ENCODE measurements around the gene AQP2.

Gene AQP2

GRCh38 chr12:49948866-49949845 is 1.4 kb upstream of the AQP2 start:
- Mint-ChIP-seq H3K4me1 (peaks cover 28% of the 10 kb centered on the region), H3K36me3 (ENCODE audit: low read depth) (no peaks in the 10 kb centered on the region), H3K9me3 (no peaks in the 10 kb centered on the region), H3K4me3 (no peak overlapping the region), H3K27ac (no peak overlapping the region), H3K27me3 (ENCODE audit: low read depth, poor library complexity) (peaks cover 22% of the 10 kb centered on the region)
- no peak for DNase-seq
- no peak for TF ChIP-seq CTCF (IDR thresholded peaks at IDR 0.05)

- no peak for DNase-seq
- H3K9me3 Mint-ChIP-seq, result no peaks in the 10 kb centered on the region
- peaks cover 22% of the 10 kb centered on the region for H3K27me3 Mint-ChIP-seq (ENCODE audit: low read depth, poor library complexity)
- TF ChIP-seq CTCF (IDR thresholded peaks at IDR 0.05), result no peak
- no peak overlapping the region for H3K27ac Mint-ChIP-seq
- H3K4me3 Mint-ChIP-seq, result no peak overlapping the region
- H3K36me3 Mint-ChIP-seq (ENCODE audit: low read depth), result no peaks in the 10 kb centered on the region
- peaks cover 35% of the 10 kb centered on the region for H3K4me1 Mint-ChIP-seq
Measured at GRCh38 chr12:49949866-49950265, 671 bp upstream of the AQP2 start.

- Mint-ChIP-seq H3K4me3 (no peak overlapping the region), H3K4me1 (peaks cover 26% of the 10 kb centered on the region), H3K27me3 (ENCODE audit: low read depth, poor library complexity) (peaks cover 28% of the 10 kb centered on the region), H3K27ac (no peak overlapping the region), H3K36me3 (ENCODE audit: low read depth) (no peaks in the 10 kb centered on the region), H3K9me3 (no peaks in the 10 kb centered on the region)
- no peak for DNase-seq
- TF ChIP-seq CTCF (IDR thresholded peaks at IDR 0.05), result no peak
Measured at GRCh38 chr12:49951411-49952240, 1.1 kb downstream of the AQP2 start.

GRCh38 chr12:49952391-49953055 is 2.0 kb downstream of the AQP2 start:
- H3K9me3 Mint-ChIP-seq, result no peaks in the 10 kb centered on the region
- H3K36me3 Mint-ChIP-seq (ENCODE audit: low read depth), result no peaks in the 10 kb centered on the region
- no peak for TF ChIP-seq CTCF (IDR thresholded peaks at IDR 0.05)
- DNase-seq, result no peak
- no peak overlapping the region for H3K4me3 Mint-ChIP-seq
- H3K4me1 Mint-ChIP-seq, result peaks cover 29% of the 10 kb centered on the region
- H3K27ac Mint-ChIP-seq, result no peak overlapping the region
- peaks cover 28% of the 10 kb centered on the region for H3K27me3 Mint-ChIP-seq (ENCODE audit: low read depth, poor library complexity)

- H3K4me1 Mint-ChIP-seq, result peaks cover 29% of the 10 kb centered on the region
- peaks cover 28% of the 10 kb centered on the region for H3K27me3 Mint-ChIP-seq (ENCODE audit: low read depth, poor library complexity)
- TF ChIP-seq CTCF (IDR thresholded peaks at IDR 0.05), result no peak
- no peaks in the 10 kb centered on the region for H3K9me3 Mint-ChIP-seq
- no peak for DNase-seq
- H3K4me3 Mint-ChIP-seq, result no peak overlapping the region
- no peak overlapping the region for H3K27ac Mint-ChIP-seq
- no peaks in the 10 kb centered on the region for H3K36me3 Mint-ChIP-seq (ENCODE audit: low read depth)
Measured at GRCh38 chr12:49953151-49953550, 2.6 kb downstream of the AQP2 start.
